Embryonic facial prominence (tissue), 1 donor: ENCODE measurements around the gene ADGRG6.
A peak's percentile ranks its signal among the peaks of the same experiment; 100 is the strongest.

ENCODE experiments used
- DNase-seq: peaks from one replicate; pipeline ENCODE4 v3.0.0-alpha.2; 2016; ENCODE audit errors: extremely low spot score

The ADGRG6 gene

GRCh38 chr6:142291512-142291911 lies 10.3 kb upstream of the ADGRG6 start:
- no peak for DNase-seq

GRCh38 chr6:142292166-142292924 lies 9.5 kb upstream of the ADGRG6 start:
- DNase-seq: no peak

- no peak for DNase-seq
Measured at GRCh38 chr6:142293121-142293520, 8.7 kb upstream of the ADGRG6 start.

DNA sequence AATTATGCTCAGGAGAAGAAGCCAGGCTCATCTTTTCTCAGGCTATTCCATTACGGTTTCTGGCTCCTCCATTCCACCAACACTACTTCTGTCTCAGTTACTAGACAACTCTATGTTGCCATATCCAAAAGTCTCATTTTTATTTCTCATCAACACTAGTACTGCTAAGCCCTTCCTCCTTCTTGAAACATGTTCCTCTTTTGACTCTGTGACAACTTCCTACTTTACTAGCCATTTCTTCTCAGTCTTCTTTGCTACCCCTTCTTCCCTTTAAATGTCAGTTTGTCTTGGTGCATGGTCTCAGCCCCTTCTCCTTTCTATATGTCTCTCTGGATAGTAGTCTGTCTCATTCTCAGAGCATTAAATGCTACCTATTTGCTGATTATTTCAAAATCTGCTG lies 7.1 kb upstream of the ADGRG6 start:
- no peak for DNase-seq

GRCh38 chr6:142296975-142297604 lies 4.7 kb upstream of the ADGRG6 start:
- no peak for DNase-seq

GRCh38 chr6:142297605-142297995 lies 4.2 kb upstream of the ADGRG6 start:
- no peak for DNase-seq

GRCh38 chr6:142297996-142298753 lies 3.6 kb upstream of the ADGRG6 start:
- no peak for DNase-seq

- no peak for DNase-seq
Measured at GRCh38 chr6:142300302-142300701, 1.5 kb upstream of the ADGRG6 start.

DNA sequence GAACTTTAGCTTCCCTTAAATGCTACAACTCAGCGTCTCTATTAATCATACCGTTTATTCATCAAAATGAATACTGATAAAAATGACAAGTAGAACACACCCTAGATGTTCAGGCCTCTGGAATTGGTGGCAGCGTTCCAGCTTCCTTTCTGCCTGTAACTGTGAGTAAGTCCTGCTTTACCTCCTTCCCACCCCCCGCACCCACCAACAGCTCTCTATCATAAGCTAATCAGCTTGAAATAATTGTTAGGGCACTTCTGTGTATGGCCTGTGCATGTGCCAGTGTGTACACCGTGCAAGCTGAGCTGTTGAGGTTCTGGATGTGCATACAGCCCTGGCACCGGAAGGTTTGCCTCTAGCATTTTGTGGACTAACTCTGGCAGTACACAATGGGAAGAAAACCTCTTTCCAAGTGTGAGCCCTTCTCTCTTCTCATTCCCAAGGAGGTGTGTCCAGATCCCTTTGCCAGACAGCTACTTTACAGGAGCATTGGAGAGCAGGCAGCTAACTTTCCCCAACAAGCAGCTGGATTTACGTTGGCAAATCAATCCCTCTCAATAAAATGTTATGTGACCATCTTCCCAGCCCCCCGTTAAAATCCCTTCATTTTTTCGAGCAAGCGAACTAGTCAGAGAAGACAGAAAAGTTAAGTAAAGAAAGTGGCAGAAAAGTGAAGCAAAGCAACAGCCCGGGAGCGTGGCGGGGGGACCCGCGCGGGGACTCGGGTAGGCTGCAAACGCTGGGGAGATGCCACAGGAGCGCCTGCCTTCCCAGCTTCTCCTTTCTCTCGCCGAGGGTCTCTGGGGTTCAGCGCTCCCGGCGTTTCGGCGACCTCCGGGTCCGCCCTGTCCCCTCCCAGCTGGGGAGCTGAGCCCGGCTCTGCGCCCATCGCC lies 803 bp upstream of the ADGRG6 start:
- DNase-seq: no peak

DNA sequence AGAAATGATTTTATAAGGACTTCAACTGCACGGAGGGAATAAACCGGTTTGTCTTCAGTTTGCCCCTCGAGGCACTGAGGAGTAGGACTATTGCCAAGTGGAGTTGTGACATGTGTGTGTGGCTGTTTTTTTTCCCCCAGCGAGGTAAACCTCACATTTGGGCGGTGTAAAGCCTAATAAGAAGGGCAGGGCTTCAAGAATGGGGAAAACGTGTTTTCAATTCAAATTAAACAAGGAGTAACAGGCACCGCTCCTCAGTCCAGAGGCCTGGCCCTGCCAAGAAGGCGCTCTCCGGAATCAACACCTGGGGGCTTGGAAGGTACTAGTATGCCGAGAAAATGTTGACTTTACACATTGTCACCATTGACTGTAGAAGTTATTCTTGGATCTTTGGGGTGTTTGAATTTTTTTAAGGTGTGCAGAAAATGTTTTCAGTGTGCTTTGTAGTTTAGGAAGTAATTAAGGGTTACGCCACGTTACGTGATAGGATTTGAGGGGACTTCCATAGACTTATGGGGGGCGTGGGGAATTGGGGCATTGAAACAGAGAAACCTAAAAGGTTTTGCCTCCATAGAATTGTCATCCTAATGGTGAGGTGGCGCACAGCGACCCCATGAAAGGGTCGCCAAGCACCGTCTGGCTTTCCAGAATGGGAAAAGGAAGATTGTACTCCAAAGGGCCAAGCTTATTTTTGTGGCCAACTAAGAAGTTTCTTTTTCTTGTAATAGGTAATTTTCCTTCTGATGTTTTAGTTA lies 791 bp downstream of the ADGRG6 start:
- DNase-seq: peak; percentile 16

DNA sequence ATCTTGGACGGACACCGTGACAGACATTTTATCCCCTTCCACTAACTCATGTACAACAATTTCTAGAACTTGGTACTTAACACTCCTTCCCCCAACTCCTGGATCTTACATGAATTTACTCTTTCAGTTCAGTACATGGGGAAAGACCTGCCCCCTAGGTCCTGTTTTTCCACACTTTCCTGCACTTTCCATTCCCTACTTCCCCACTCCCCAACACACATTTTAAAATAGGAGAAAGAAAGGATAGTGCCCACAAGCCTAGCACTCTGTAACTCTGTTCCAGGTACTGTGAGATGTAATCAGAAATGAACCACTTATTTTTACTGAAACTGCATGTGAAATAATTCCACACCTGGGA lies 1.3 kb downstream of the ADGRG6 start:
- no peak for DNase-seq

GRCh38 chr6:142304241-142304640 lies 2.4 kb downstream of the ADGRG6 start:
- DNase-seq: no peak

- DNase-seq: no peak
Measured at GRCh38 chr6:142306736-142307135, 4.9 kb downstream of the ADGRG6 start.

DNA sequence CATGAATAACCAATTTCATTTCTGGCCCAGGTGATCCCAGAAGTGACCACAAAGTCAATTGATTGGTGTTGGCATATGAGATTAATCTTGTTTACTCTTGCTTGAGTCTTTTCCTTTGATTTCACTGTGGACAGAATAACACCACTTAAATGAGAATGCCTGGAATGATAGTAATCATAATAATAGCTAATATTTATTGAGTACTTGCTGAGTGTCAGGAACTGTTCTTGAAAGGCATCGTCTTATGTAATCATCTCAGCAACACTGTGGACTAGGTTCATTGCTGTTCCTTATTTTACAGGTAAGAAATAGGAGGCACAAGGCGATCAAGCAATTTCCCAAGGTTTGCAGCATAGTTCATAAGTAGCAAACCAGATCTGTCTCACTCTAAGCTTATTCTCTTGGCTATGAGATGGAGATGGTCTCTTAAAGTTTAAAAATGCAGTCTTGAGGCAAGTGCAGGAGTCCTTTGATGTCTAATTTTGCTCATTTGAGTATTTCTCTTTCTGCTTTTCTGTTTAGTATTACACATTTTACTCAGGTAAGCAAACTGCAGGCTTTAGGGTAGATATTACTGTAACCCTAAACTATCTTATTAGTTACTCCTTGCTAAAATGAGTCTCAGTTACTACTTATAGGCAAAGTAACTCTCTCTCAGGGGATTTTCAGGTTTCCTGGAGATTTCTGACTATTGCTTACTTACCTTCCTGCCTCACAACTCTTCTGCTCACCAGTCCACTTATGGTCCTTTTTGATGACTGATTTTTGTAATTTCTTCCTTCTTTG lies 6.3 kb downstream of the ADGRG6 start:
- DNase-seq: no peak

- DNase-seq: no peak
Measured at GRCh38 chr6:142309426-142309825, 7.6 kb downstream of the ADGRG6 start.

- DNase-seq: no peak
Measured at GRCh38 chr6:142313284-142313683, 11.5 kb downstream of the ADGRG6 start.

- no peak for DNase-seq
Measured at GRCh38 chr6:142316791-142317368, 15.1 kb downstream of the ADGRG6 start.

- DNase-seq: no peak
Measured at GRCh38 chr6:142318714-142319113, 16.9 kb downstream of the ADGRG6 start.

GRCh38 chr6:142320366-142320765 lies 18.6 kb downstream of the ADGRG6 start:
- no peak for DNase-seq

DNA sequence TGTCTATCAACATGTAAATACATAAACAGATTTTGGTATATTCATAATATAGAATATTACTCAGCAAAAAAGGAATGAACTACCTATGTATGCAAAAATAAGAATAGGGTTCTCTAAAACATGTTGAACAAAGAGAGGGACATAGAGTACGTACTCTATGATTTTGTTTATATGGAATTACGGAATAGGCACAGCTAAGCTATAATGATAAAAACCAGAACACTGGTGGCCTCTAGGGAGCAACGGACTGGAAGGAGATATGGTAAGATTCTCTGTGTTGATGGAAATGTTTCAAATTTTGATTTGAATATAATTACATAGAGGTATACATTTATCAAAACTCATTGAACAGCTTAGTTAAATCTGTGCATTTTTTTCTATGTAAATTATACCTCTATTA lies 19.6 kb downstream of the ADGRG6 start:
- DNase-seq: no peak
